K562 (cell line): ENCODE data around the gene GPR37L1. TPM values are rescaled to one million over a fixed set of nuclear protein-coding genes. Genes with fewer than 3 reads are reported as not detected.

ENCODE experiments used
- CBX3 ChIP-seq, 2 experiments: IDR thresholded peaks; 1 replicate in 1 of 2; 2 replicates in 1 of 2; pipeline ENCODE4 v1.6.1; 2012; ENCODE audit warnings: inconsistent platforms in 2 of 2, low read length in 2 of 2, borderline replicate concordance in 1 of 2, control low read depth in 1 of 2
- IRF2 ChIP-seq: sonication (generic); formaldehyde crosslinking; IDR thresholded peaks from 2 replicates; pipeline ENCODE4 v1.8.1; 2022; ENCODE audit warnings: mild to moderate bottlenecking, missing genetic modification reagents
- KHSRP ChIP-seq: fragments of 450-650 bp; IDR thresholded peaks from 2 replicates; pipeline ENCODE4 v1.6.1; 2017
- MBD2 ChIP-seq: sonication (generic); IDR thresholded peaks from 2 replicates; pipeline ENCODE4 v1.6.1; 2016; ENCODE audit warnings: low read depth, borderline replicate concordance
- NCOA6 ChIP-seq: fragments of 450-650 bp; IDR thresholded peaks from 2 replicates; pipeline ENCODE4 v1.6.1; 2017; ENCODE audit warnings: mild to moderate bottlenecking
- SRSF3 ChIP-seq: fragments of 200-400 bp; formaldehyde crosslinking; IDR thresholded peaks from 2 replicates; pipeline ENCODE4 v1.6.1; 2016; ENCODE audit warnings: mild to moderate bottlenecking, low read length, moderate library complexity; ENCODE audit not compliant: insufficient read depth
- ZSCAN29 ChIP-seq: fragments of 450-650 bp; IDR thresholded peaks from 2 replicates; pipeline ENCODE4 v1.6.1; 2017
- polyA plus RNA-seq, 8 experiments: library from polyadenylated mRNA; depleted of rRNA in 4 of 8; stranded (reverse) in 5 of 8; unstranded in 3 of 8; fragments of >200 nt; fragmentation: Nextera tagmentation in 2 of 8; fragmentation: Illumina TruSeq in 1 of 8; extraction: Ambion mirVana in 2 of 8; extraction: Trizol in 1 of 8; gene quantifications; 2 replicates each; pipeline versions ENCODE4 v1.2.1 to v1.2.3, GENCODE V29; 2011 to 2014; ENCODE audit warnings: inconsistent platforms in 1 of 8, missing spikeins in 1 of 8
- total RNA-seq, 7 experiments: library from RNA; depleted of rRNA in 6 of 7; stranded (reverse); fragments of >200 nt in 6 of 7; fragmentation: Illumina TruSeq in 2 of 7; extraction: Trizol in 2 of 7; gene quantifications; 2 replicates each; pipeline versions ENCODE4 v1.2.1 to v1.2.3, GENCODE V29; 2011 to 2021; ENCODE audit warnings: low replicate concordance in 1 of 7
- TF ChIP-seq, protein P1 (sequence below), 2 experiments: fragments of 450-650 bp; IDR thresholded peaks; 2 replicates each; pipeline ENCODE4 v1.6.1; 2016; ENCODE audit warnings: mild to moderate bottlenecking in 2 of 2, borderline replicate concordance in 1 of 2, low read depth in 1 of 2, moderate library complexity in 1 of 2
- TF ChIP-seq, protein P2 (sequence below): fragments of 250-450 bp; sonication (Bioruptor Pico); IDR thresholded peaks from 2 replicates; pipeline ENCODE4 v1.4.0; 2020
- TF ChIP-seq, protein P3 (sequence below): IDR thresholded peaks from 2 replicates; pipeline ENCODE4 v1.6.1; 2014; ENCODE audit warnings: antibody characterized with exemption
- TF ChIP-seq, protein P4 (sequence below): sonication (generic); formaldehyde crosslinking; IDR thresholded peaks from 2 replicates; pipeline ENCODE4 v1.8.1; 2023; ENCODE audit warnings: mild to moderate bottlenecking, missing genetic modification reagents
- TF ChIP-seq, protein P5 (sequence below), 2 experiments: fragments of 450-650 bp in 1 of 2; sonication (generic) in 1 of 2; formaldehyde crosslinking in 1 of 2; IDR thresholded peaks in 1 of 2; conservative IDR thresholded peaks in 1 of 2; 2 replicates each; pipeline versions ENCODE4 v1.6.1 to v1.8.1; 2016 to 2023; ENCODE audit warnings: mild to moderate bottlenecking in 2 of 2, moderate library complexity in 2 of 2, inconsistent platforms in 1 of 2, missing genetic modification reagents in 1 of 2

The GPR37L1 gene
- total and polyA plus RNA-seq, 9 of the 15 experiments (the other 6 are each of a cell fraction or from before 2014, with no cell fraction given), result not detected

DNA sequence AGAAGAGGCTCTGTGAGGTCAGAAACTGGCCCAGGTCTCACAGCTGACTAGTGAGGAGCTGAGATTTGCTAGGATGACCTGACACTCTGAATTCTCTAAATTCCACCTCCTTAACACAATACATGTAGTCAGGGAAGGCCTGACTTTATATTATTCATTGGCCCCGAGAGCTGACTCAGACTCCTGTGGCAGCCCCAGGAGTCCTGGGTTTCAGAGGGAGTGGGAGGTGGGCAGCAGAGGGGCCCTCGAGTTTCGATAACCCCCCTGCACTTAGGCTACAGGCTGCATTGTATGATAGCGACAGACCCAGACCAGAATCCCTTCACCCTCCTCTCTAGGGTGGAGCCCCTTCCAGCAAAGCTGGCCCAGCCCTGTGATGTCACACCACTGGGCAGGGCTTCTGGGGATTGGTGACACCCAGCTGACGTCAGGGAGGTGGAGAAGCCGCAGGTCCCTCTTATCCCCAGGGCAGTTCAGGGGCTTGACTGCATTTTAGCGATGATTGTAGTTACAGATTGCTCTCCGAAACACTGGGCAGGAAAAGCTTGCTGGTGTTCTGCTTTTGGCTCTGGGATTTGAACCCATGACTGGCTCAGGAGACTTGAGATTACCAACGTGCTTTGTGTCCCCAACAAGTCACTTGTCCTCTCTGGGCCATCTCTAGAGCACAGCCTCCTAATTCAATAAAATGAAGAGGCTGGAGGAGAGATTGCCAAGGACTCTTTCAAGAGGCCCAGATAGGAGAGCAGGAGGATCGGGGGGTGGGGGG lies 17.0 kb upstream of the GPR37L1 start (continued):
- TF ChIP-seq, protein P1, sequence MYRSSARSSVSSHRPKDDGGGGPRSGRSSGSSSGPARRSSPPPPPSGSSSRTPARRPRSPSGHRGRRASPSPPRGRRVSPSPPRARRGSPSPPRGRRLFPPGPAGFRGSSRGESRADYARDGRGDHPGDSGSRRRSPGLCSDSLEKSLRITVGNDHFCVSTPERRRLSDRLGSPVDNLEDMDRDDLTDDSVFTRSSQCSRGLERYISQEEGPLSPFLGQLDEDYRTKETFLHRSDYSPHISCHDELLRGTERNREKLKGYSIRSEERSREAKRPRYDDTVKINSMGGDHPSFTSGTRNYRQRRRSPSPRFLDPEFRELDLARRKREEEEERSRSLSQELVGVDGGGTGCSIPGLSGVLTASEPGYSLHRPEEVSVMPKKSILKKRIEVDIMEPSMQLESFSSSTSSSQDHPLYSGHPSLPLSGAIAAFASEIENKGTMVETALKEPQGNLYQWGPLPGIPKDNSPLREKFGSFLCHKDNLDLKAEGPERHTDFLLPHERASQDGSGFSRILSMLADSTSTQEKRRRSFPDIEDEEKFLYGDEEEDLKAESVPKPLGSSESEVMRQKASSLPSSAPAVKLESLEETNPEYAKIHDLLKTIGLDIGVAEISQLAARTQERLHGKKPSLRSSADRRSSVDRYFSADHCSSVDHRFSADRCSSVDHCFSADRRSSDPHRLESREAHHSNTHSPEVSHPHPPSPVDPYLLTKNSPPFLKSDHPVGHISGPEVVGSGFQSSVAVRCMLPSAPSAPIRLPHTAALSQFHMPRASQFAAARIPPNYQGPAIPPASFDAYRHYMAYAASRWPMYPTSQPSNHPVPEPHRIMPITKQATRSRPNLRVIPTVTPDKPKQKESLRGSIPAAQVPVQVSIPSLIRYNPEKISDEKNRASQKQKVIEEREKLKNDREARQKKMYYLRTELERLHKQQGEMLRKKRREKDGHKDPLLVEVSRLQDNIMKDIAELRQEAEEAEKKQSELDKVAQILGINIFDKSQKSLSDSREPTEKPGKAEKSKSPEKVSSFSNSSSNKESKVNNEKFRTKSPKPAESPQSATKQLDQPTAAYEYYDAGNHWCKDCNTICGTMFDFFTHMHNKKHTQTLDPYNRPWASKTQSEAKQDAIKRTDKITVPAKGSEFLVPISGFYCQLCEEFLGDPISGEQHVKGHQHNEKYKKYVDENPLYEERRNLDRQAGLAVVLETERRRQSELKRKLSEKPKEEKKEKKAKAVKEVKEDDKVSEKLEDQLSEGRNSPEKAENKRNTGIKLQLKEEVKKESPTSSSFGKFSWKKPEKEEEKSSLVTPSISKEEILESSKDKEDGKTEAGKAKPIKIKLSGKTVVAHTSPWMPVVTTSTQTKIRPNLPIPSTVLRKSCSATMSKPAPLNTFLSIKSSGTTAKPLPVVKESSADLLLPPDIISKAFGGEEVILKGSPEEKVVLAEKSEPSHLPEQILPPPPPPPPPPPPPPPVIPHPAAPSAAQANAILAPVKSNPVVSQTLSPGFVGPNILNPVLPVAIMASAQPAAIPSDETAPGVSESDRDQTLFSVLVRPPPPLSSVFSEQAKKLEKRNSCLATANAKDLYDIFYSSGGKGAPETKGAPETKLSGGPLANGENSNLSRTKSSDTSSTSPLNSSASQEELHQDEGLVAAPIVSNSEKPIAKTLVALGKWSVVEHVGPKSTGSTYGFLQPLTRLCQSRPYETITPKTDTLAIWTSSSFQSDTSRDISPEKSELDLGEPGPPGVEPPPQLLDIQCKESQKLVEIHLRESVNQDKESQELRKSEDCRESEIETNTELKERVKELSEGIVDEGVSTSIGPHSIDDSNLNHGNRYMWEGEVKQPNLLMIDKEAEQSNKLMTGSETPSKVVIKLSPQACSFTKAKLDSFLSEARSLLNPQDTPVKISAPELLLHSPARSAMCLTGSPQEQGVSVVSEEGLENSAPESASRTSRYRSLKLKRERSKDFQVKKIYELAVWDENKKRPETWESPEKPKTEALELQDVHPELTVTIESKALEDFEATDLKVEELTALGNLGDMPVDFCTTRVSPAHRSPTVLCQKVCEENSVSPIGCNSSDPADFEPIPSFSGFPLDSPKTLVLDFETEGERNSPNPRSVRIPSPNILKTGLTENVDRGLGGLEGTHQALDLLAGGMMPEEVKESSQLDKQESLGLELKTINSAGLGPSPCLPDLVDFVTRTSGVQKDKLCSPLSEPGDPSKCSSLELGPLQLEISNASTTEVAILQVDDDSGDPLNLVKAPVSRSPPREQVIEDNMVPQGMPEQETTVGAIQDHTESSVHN (IDR thresholded peaks at IDR 0.05; ENCODE audit: borderline replicate concordance in 1 of 2, low read depth in 1 of 2), result no peak
- TF ChIP-seq IRF2 (CRISPR knock-in tag) (no peak), CBX3 (IDR thresholded peaks at IDR 0.05; ENCODE audit: borderline replicate concordance in 1 of 2, low read length in 2 of 2) (no peak), NCOA6 (no peak), KHSRP (no peak), SRSF3 (no peak), ZSCAN29 (no peak), MBD2 (0 out of 2 replicates have a peak, but pooled peaks have one; percentile 30)
- TF ChIP-seq, protein P2, sequence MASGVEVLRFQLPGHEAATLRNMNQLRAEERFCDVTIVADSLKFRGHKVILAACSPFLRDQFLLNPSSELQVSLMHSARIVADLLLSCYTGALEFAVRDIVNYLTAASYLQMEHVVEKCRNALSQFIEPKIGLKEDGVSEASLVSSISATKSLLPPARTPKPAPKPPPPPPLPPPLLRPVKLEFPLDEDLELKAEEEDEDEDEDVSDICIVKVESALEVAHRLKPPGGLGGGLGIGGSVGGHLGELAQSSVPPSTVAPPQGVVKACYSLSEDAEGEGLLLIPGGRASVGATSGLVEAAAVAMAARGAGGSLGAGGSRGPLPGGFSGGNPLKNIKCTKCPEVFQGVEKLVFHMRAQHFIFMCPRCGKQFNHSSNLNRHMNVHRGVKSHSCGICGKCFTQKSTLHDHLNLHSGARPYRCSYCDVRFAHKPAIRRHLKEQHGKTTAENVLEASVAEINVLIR (CRISPR knock-in tag), result peak; percentile 67
- TF ChIP-seq, protein P3, sequence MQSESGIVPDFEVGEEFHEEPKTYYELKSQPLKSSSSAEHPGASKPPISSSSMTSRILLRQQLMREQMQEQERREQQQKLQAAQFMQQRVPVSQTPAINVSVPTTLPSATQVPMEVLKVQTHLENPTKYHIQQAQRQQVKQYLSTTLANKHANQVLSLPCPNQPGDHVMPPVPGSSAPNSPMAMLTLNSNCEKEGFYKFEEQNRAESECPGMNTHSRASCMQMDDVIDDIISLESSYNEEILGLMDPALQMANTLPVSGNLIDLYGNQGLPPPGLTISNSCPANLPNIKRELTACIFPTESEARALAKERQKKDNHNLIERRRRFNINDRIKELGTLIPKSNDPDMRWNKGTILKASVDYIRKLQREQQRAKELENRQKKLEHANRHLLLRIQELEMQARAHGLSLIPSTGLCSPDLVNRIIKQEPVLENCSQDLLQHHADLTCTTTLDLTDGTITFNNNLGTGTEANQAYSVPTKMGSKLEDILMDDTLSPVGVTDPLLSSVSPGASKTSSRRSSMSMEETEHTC, result no peak
- TF ChIP-seq, protein P4, sequence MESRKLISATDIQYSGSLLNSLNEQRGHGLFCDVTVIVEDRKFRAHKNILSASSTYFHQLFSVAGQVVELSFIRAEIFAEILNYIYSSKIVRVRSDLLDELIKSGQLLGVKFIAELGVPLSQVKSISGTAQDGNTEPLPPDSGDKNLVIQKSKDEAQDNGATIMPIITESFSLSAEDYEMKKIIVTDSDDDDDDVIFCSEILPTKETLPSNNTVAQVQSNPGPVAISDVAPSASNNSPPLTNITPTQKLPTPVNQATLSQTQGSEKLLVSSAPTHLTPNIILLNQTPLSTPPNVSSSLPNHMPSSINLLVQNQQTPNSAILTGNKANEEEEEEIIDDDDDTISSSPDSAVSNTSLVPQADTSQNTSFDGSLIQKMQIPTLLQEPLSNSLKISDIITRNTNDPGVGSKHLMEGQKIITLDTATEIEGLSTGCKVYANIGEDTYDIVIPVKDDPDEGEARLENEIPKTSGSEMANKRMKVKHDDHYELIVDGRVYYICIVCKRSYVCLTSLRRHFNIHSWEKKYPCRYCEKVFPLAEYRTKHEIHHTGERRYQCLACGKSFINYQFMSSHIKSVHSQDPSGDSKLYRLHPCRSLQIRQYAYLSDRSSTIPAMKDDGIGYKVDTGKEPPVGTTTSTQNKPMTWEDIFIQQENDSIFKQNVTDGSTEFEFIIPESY (CRISPR knock-in tag), result no peak
- TF ChIP-seq, protein P5, sequence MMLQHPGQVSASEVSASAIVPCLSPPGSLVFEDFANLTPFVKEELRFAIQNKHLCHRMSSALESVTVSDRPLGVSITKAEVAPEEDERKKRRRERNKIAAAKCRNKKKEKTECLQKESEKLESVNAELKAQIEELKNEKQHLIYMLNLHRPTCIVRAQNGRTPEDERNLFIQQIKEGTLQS (IDR thresholded peaks at IDR 0.05), result peak; percentile 66
- TF ChIP-seq, protein P5 (CRISPR knock-in tag; conservative IDR thresholded peaks at IDR 0.05), result no peak
